GM19468 (cell line): ENCODE measurements around the gene FAM163B.

Experiments used
- ATAC-seq: cut with Tn5 transposase; IDR thresholded peaks from one replicate; pipeline ENCODE4 v1.9.1; 2021; ENCODE audit warnings: mild to moderate bottlenecking, moderate library complexity, moderate number of reproducible peaks; ENCODE audit not compliant: unreplicated experiment; ENCODE audit errors: extremely low read depth

Gene FAM163B

GRCh38 chr9:133585481-133586351, 23.5 kb downstream of the FAM163B start:
- no peak for ATAC-seq

- ATAC-seq, result no peak
Observed at GRCh38 chr9:133584559-133585476, 24.4 kb downstream of the FAM163B start.

- no peak for ATAC-seq
Observed at GRCh38 chr9:133584167-133584558, 25.0 kb downstream of the FAM163B start.

GRCh38 chr9:133583586-133583985, 25.6 kb downstream of the FAM163B start:
- ATAC-seq, result no peak

- ATAC-seq, result no peak
Observed at GRCh38 chr9:133583111-133583510, 26.1 kb downstream of the FAM163B start.

GRCh38 chr9:133582501-133583045, 26.6 kb downstream of the FAM163B start:
- no peak for ATAC-seq

GRCh38 chr9:133581513-133582343, 27.5 kb downstream of the FAM163B start:
- ATAC-seq, result no peak

GRCh38 chr9:133581011-133581410, 28.2 kb downstream of the FAM163B start:
- no peak for ATAC-seq

GRCh38 chr9:133580419-133580738, 28.8 kb downstream of the FAM163B start:
- no peak for ATAC-seq

GRCh38 chr9:133579601-133580418, 29.4 kb downstream of the FAM163B start:
- no peak for ATAC-seq

- ATAC-seq, result no peak
Observed at GRCh38 chr9:133578524-133579441, 30.4 kb downstream of the FAM163B start.

GRCh38 chr9:133577737-133578112, 31.5 kb downstream of the FAM163B start:
- ATAC-seq, result no peak

GRCh38 chr9:133576875-133577736, 32.1 kb downstream of the FAM163B start:
- no peak for ATAC-seq

GRCh38 chr9:133576031-133576874, 32.9 kb downstream of the FAM163B start:
- no peak for ATAC-seq

GRCh38 chr9:133575186-133576030, 33.8 kb downstream of the FAM163B start:
- no peak for ATAC-seq

GRCh38 chr9:133574771-133575170, 34.4 kb downstream of the FAM163B start:
- ATAC-seq, result no peak
